HepG2 (cell line): ENCODE data around the gene ZNF367.

Source experiments
- ARID3A ChIP-seq: IDR thresholded peaks from 2 replicates; pipeline ENCODE4 v1.6.1; 2012; ENCODE audit warnings: low read depth, low read length, improper control_type of control experiment
- ATF6 ChIP-seq: sonication (generic); formaldehyde crosslinking; conservative IDR thresholded peaks from 2 replicates; pipeline ENCODE4 v1.4.0; 2020; ENCODE audit warnings: missing genetic modification reagents
- CTCF ChIP-seq: sonication (generic); formaldehyde crosslinking; IDR thresholded peaks from 2 replicates; pipeline ENCODE4 v1.5.0; 2020; ENCODE audit warnings: mild to moderate bottlenecking, missing genetic modification reagents, moderate library complexity
- EZH2 ChIP-seq: conservative IDR thresholded peaks from 2 replicates; pipeline ENCODE4 v1.6.1; 2012; ENCODE audit warnings: mild to moderate bottlenecking, low read depth, low read length, moderate library complexity
- GATA4 ChIP-seq: sonication (generic); IDR thresholded peaks from 2 replicates; pipeline ENCODE4 v1.6.1; 2016; ENCODE audit warnings: antibody characterized with exemption, low read depth, borderline replicate concordance
- GZF1 ChIP-seq: sonication (generic); formaldehyde crosslinking; IDR thresholded peaks from 2 replicates; pipeline ENCODE4 v1.5.1; 2020; ENCODE audit warnings: mild to moderate bottlenecking, missing genetic modification reagents
- HOXA7 ChIP-seq: sonication (generic); formaldehyde crosslinking; IDR thresholded peaks from 2 replicates; pipeline ENCODE4 v1.8.1; 2022; ENCODE audit warnings: mild to moderate bottlenecking, missing genetic modification reagents, moderate library complexity
- POLR2A ChIP-seq, 2 experiments: IDR thresholded peaks; 2 replicates each; pipeline ENCODE4 v1.6.1; 2011; ENCODE audit warnings: low read depth in 2 of 2, low read length in 2 of 2, mild to moderate bottlenecking in 1 of 2, moderate library complexity in 1 of 2; ENCODE audit not compliant: insufficient read depth in 1 of 2
- SP2 ChIP-seq: sonication (generic); formaldehyde crosslinking; IDR thresholded peaks from 2 replicates; pipeline ENCODE4 v1.5.1; 2020; ENCODE audit warnings: mild to moderate bottlenecking, missing genetic modification reagents
- STAT5B ChIP-seq: sonication (generic); formaldehyde crosslinking; IDR thresholded peaks from 2 replicates; pipeline ENCODE4 v1.4.0; 2020; ENCODE audit warnings: missing genetic modification reagents
- ZMAT3 ChIP-seq: sonication (generic); formaldehyde crosslinking; conservative IDR thresholded peaks from 2 replicates; pipeline ENCODE4 v1.7.0; 2021; ENCODE audit warnings: missing genetic modification reagents
- ZNF350 ChIP-seq: sonication (generic); formaldehyde crosslinking; IDR thresholded peaks from 2 replicates; pipeline ENCODE4 v1.4.0; 2020; ENCODE audit warnings: mild to moderate bottlenecking, low read depth, missing genetic modification reagents, borderline replicate concordance
- ZSCAN30 ChIP-seq: sonication (generic); formaldehyde crosslinking; IDR thresholded peaks from 2 replicates; pipeline ENCODE4 v1.5.0; 2020; ENCODE audit warnings: mild to moderate bottlenecking, missing genetic modification reagents
- TF ChIP-seq, protein P1 (sequence below), 2 experiments: fragments of 450-650 bp in 1 of 2; sonication (generic) in 1 of 2; formaldehyde crosslinking in 1 of 2; IDR thresholded peaks; 2 replicates each; pipeline versions ENCODE4 v1.6.1 to v1.8.0; 2016 to 2022; ENCODE audit warnings: antibody characterized with exemption in 1 of 2, mild to moderate bottlenecking in 1 of 2, missing genetic modification reagents in 1 of 2

DNA sequence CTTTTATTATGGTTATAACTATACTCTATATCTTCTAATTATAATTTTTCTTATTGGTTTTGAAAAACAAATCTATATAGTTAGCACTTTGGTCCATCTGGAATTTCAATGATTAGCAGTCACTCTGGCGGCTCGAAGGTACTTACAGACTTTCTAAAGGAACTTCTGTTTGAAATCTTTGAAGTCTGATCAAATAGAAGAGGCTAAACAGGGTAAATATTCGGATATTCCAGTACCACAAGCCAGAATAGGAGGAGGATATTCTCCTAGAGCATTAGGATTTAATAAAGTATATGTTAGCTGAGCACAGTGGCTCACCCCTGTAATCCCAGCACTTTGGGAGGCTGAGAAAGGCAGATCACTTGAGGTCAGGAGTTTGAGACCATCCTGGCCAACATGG is 77.5 kb downstream of the ZNF367 start:
- TF ChIP-seq, protein P1, sequence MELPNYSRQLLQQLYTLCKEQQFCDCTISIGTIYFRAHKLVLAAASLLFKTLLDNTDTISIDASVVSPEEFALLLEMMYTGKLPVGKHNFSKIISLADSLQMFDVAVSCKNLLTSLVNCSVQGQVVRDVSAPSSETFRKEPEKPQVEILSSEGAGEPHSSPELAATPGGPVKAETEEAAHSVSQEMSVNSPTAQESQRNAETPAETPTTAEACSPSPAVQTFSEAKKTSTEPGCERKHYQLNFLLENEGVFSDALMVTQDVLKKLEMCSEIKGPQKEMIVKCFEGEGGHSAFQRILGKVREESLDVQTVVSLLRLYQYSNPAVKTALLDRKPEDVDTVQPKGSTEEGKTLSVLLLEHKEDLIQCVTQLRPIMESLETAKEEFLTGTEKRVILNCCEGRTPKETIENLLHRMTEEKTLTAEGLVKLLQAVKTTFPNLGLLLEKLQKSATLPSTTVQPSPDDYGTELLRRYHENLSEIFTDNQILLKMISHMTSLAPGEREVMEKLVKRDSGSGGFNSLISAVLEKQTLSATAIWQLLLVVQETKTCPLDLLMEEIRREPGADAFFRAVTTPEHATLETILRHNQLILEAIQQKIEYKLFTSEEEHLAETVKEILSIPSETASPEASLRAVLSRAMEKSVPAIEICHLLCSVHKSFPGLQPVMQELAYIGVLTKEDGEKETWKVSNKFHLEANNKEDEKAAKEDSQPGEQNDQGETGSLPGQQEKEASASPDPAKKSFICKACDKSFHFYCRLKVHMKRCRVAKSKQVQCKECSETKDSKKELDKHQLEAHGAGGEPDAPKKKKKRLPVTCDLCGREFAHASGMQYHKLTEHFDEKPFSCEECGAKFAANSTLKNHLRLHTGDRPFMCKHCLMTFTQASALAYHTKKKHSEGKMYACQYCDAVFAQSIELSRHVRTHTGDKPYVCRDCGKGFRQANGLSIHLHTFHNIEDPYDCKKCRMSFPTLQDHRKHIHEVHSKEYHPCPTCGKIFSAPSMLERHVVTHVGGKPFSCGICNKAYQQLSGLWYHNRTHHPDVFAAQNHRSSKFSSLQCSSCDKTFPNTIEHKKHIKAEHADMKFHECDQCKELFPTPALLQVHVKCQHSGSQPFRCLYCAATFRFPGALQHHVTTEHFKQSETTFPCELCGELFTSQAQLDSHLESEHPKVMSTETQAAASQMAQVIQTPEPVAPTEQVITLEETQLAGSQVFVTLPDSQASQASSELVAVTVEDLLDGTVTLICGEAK (IDR thresholded peaks at IDR 0.05): no peak
- TF ChIP-seq, protein P1 (CRISPR knock-in tag; IDR thresholded peaks at IDR 0.05): no peak
- TF ChIP-seq HOXA7 (CRISPR knock-in tag) (no peak), POLR2A (IDR thresholded peaks at IDR 0.05; ENCODE audit: insufficient read depth in 1 of 2, low read depth in 2 of 2, low read length in 2 of 2) (no peak), EZH2 (no peak), STAT5B (CRISPR knock-in tag) (no peak), SP2 (no peak), ZSCAN30 (no peak), ZNF350 (CRISPR knock-in tag) (no peak), ATF6 (no peak), ZMAT3 (no peak), GZF1 (no peak), ARID3A (no peak), GATA4 (no peak), CTCF (CRISPR knock-in tag) (no peak)
